TTC549 (cell line): Measurements from ENCODE around the gene MRPL10.

Source experiments
- FAIRE-seq: peaks from 2 replicates; lab custom pipeline; 2012; peaks lifted over from hg19 to GRCh38; lab: Jason Lieb, UNC

MRPL10 gene

DNA sequence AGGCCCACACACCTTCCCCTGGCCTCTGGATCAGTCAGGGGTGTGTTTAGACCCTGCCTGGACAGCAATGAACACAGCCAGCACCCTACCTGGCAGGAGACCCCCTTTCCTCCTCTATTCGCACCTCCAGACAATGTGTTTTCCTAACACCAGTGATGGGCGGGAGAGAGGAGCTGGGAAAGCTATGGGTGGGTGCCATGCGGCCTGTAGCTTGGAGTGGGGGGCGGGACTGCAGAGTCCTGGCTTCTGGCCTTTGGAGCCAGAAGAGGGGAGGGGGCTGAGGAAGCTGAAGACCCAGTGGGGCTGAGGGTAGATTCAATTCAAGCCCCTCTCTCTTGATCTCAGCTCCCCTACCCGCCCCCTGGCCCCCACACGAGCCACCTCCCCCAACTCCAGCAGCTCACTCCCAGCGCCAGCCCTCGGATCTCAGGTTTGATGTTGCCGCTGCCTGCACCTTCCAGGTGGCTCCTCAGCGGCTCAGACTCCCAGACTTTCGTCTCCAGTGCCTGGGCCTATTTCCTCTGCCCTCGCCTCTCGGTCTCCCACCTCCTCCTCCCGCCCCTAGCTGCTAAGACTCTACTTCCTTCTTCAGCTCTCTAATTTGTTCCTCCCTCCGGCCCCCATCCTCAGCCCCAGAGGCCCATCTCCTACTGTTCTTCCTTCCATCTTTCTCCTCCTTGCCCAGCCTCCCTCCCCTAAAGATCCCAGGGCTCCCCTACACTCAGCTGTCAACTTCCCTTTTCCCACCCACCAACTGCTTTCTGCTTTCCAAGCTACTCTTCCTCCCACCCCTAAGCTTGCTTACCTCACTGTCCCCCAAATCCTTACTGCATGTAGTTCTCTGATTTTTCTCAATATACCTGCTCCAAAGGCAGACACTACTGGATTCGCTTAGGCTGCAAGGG lies 26.5 kb upstream of the MRPL10 start:
- FAIRE-seq = no peak

DNA sequence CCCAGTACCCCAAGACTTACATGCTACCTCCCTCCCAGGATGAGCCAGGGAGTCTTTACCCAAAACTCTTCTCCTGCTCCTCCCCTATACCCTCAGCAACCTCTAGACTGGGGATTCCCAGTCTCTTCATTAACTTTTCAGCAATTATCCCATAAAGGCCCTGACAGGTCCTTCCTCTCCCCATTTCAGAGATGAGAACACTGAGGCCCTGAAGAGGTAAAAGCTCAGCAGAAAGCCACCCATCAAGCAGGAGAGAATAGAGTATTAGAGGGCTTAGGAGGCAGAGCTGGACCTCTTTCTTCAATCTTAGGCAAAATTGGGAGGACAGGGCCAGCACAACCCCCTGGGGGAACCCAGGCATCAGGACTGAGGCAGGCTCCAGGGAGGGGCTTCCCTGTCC lies 25.5 kb upstream of the MRPL10 start:
- no peak for FAIRE-seq

DNA sequence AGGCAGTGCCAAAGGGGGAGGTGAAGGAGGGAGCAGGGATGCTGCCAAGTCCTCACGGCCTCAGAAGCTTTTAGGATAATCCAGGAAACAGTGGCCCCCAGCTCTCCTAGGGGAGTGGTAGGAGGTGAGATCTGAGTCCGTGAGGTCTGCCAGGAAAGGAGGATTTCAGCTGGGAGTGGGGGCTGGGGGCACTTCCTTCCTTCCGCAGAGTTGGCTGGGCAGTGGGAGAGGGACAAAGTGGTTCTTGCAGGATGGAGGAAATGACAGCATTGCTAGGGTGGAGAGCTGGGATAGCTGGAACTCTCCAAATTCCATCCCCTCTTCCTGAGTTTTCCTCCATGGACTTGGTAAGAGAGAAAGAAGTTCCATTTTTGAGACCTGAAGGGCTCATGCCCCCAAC lies 24.4 kb upstream of the MRPL10 start:
- no peak for FAIRE-seq

DNA sequence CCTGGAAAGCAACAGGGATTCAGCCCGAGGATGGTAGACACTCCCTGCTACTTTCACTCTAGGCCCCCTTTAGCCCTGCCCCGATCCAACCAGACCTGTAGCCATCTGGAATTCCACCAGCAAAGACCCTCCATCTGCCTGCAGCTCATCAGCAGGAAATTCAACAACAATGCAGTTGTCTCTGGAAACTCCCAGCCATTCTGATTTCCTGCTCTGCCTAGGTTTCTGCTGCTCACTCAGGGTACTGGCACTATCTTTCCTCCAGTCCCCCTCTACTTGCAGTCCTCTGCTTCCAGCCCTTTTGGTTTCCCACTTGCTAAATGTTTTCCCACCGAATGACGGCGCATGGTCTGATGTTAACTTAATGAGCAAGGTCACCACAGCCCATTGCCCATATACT lies 22.3 kb upstream of the MRPL10 start:
- no peak for FAIRE-seq

DNA sequence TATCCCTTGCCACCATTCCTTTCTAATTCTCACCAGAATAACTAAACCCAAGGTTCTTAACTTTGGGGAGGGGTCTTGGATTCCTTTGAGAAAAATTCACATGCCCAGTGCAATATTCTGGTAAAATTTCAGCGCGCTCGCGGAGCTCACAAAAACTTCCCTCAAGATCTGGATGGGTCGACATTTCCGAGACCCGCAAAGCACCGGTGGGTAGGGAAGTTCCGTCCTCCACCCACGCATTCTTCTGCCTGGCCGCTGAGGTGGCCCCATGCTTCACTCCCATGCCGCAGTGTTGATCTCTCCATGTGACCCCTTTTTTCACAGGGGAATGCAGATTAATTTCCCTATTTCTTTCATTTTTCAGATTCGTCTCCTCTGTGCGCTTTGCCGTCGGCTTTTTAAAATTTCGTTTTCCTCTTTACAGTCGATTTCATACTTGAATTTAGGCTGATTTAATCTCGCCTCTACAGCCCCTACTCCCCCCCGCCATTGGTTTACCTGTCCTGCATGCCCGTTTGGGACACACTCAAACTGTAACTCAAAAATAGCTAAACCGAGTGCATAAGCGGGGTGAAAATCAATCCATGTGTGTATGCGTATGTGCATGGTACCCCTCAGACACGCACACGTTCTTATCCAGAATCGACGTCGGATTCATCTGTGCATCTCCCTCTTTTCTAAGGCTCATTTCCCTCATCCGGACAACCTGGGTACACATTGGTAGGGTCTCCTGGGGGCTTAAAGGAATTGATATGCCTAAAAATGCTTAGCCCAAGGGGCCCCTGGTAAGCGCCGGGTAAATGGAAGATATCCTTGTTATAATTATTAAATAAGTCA lies 21.0 kb upstream of the MRPL10 start:
- FAIRE-seq = no peak

DNA sequence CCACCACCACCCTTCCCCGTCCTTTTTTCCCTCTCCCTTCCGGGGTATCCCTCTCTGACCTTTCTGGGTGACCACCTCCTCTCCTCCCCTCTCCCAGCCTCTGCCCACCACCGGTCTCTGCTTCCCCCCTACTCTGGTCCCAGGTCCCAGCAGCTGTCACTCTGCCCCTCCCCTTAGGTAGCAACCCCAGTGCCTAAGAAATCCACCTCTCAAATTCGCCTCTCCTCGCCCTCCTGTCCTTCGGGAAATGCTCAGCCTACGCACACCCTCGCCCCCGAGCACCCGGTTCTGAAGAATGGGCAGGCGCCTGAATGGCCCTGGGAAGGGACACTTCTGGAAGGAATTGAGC lies 20.4 kb upstream of the MRPL10 start:
- no peak for FAIRE-seq

DNA sequence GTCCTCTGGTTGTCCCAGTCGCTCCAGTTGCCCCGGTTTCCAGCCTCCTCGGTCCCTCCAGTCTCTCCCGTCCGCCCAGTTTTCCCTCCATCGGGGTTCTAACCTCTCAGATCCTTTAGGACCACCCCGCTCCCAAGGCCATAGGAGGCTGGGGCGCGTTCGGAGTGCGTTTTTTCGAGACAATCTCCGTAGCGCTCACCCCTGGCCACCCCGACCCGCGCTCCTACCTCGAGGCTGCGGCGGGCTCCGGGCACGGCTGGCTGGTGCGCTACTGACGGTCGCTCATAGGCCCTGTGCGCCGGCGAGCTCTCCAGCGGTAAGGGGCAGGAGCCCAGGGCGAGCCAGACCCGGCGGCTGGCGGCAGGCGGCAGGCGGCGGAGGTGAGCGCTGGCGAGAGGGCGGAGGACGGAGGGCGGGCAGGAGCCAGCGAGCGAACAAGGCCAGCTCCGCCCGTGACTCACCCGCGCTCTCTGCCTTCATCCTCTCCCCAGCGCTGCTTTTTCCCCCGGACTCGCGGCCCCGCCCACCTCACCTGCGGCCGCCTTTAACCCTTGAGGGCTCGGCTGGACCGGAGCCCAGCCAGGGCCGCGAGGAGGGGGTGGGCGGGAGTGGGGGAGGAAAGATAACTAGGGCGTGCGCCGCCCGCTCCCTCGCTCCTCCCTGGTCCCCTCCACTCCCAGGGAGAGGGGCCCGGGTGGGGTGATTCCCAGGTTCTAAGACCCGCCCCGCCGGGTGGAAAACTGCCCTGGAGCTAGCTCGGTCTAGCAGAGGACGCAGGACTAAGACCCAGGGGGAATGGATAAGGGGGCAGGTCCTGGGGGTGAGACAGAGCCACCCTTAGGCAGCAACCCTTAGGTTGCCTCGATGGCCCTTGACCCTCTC lies 19.6 kb upstream of the MRPL10 start, which contains the start of gene SP6:
SP6 (minus strand) TSS at position 472 of the 882 bp plus-strand sequence. CDS start 2,734 bp downstream, outside the sequence.
- no peak for FAIRE-seq

DNA sequence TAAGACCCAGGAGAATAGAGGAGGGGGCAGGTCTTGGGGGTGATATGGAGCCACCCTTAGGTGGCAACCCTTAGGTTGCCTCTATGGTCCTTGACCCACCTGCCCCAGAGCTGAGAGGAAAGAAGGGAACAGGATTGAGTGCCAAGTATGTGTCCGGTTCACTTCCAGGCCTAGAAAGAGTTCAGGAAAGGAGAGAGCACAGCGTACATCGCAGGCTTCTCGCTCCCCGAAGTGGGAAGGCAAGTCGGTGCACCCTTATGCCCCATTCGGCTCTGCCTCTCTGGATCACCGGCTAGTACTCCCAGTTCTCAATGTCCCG lies 19.0 kb upstream of the MRPL10 start:
- no peak for FAIRE-seq

DNA sequence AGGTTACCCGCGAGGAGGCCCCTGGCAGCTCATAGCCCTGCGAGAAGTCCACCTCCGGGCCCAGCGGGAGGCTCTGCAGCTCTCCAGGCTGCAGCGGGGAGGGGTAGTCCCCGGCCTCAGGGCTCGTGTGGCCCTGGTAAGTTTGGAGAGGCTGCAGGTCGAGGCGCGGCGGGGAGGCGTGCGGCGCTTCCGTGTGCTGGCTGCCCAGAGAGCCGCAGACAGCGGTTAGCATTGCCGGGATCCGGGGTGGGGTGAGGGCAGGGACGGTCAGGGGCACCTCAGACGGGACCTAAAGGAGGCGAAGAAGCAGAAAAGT lies 16.8 kb upstream of the MRPL10 start:
- no peak for FAIRE-seq

DNA sequence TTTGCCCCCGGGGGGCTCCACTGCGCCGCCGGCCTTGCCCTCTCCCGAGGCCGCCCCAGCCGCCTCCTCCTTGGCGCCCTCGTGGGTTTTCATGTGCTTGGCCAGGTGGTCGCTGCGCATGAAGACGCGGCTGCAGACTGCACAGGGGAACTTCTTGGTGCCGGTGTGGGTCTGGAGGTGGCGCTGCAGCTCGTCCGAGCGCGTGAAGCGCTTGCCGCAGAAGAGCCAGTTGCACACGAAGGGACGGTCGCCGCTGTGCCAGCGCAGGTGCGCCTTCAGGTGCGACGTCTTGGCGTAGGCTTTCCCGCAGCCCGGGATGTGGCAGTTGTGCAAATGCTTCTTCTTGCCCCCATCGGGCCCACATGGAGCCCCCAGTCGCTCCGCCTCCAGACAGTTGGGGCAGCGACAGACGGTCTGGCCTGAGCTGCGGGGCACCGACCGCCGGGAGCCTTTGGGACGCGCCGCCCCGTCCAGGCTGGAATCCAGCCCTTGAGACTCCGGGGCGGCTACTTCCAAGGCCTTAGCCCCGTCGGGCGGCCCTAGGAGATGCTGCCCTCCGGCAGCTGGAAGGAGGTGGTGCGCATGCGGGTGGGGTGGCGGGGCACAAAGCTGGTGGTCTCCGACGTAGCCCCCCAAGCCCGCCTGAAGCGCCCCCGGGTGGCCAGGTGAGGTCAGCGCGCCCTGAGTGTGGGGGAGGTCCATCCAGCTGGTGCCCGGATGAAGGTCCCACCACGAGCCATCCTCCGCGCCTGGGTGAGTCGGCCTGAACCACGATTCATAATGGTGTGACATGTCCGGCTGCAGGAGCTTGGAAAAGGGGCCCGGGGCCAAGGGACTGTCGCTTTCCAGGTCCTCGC lies 16.2 kb upstream of the MRPL10 start:
- FAIRE-seq = no peak

DNA sequence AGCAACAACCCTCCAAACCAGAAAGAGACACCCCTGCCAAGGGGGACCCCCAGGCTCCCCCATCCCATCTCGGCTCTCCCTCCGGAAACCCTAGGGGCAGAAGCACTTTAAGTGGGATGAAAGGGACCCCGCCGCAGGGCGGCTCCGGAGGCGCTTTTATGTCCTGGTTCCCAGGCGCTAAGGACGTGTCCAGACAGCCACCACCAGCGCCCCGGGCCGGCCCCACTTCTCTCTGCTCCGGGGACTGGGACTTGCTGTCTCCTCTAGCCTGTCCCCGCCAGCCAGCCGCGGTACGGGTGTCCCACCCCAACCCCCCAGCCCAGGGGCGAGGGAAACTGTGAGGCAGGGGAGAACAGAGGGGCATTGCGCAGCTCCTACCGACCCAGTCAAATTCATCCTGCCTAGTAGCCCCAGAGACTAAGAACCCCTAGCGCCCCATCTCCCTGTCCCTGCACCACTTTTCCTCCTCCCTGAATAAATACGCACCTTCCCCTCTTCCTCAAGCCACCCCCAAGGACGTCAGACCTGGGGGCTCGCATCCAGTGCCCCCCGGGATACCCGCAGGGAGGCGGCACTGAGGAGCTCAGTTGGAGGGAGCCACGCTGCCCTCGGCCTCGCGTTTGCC lies 15.5 kb upstream of the MRPL10 start:
- FAIRE-seq = no peak

DNA sequence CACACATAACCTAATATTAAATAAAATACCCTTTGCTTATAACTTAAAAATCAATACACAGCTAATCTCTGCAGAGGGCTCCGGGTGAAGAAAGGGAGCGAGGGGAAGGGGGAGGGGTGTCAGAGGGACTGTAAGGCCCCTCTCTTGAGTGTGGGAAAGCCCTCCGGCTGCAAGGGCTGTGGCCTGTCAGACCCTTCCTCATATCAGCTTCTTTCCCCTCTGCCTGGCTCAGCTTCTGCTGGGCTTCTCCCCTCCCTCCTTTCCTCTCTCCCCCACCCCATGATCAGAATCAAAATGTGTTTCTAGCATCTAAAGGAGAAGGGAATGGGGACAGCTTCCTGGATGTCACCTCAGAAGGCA lies 14.4 kb upstream of the MRPL10 start:
- FAIRE-seq = no peak

DNA sequence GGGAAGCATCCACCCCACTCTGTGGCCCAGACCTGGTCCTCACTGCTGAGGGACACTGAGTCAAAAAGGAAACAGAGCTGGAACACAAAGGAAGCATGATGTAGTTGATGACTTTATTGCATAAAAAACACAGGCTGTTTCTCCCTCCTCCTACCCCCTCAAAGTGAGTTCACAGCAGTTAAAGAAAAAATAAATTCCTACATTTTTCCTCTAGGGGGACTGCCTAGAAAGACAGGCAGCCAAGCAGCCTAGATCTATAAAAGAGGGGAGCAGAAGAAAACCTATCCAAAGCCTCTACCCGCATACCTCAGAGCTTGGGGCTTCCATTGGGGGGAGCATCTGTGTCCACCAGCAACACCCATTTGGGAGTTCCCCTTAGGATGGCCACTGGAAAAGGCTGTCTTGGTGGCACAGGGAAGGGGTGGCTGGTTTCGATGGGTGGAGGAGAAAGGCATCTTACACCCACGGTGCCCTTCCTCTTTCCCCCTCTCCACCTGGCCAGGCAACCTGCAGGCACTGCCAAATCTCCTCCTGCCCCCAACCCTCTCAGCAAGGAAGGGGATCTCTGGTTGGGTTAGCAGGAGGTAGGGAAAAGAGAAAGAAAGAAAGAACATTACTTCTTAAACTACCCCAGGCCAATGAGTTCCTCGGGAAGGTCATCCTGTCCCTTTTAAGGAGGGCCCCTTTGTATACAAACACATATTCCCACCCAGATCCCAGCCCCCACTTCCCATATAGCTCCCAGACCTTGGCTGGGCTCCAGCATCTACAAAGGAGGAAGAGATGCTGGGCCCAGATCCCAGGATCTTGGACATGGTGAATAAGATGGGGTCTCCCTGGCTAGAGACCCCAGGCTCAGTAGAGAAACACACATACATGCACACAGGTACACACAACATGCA lies 13.7 kb upstream of the MRPL10 start:
- no peak for FAIRE-seq

DNA sequence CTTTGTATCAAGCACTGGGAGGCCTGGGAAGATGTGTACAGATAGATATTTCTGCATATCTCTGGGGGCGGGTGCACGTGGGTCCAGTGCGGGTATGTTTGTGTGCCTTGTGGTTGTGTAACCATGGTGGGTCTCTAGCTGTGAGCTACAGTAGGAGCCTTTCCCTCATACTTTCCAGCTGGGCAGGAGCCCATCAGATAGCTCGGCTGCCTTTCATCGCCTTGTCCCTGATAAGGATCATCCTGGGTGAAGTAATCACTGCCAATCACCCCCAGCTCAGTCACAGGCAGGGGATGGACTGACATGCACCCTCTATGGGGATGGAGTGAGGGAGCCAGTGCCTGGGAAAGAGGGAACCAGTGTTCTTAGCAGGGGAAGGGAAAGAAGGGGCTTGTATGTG lies 12.9 kb upstream of the MRPL10 start:
- FAIRE-seq = no peak

DNA sequence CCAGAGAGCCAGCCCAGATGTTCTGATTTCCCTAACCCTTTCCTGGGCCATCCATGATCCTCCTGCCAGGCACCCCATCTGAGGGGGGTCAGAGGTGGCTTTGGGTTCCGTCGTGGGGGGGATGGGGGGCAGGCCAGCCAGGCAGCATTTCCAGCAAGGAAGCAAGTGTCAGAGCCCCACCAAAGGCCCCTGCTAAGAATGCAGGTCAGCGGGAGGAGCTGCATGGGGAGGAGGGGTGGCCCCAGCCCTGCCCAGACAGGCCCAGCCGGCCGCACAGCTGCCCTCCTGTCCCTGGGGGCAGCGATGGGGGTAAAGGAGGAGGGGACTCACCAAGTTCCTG lies 12.0 kb upstream of the MRPL10 start:
- no peak for FAIRE-seq

DNA sequence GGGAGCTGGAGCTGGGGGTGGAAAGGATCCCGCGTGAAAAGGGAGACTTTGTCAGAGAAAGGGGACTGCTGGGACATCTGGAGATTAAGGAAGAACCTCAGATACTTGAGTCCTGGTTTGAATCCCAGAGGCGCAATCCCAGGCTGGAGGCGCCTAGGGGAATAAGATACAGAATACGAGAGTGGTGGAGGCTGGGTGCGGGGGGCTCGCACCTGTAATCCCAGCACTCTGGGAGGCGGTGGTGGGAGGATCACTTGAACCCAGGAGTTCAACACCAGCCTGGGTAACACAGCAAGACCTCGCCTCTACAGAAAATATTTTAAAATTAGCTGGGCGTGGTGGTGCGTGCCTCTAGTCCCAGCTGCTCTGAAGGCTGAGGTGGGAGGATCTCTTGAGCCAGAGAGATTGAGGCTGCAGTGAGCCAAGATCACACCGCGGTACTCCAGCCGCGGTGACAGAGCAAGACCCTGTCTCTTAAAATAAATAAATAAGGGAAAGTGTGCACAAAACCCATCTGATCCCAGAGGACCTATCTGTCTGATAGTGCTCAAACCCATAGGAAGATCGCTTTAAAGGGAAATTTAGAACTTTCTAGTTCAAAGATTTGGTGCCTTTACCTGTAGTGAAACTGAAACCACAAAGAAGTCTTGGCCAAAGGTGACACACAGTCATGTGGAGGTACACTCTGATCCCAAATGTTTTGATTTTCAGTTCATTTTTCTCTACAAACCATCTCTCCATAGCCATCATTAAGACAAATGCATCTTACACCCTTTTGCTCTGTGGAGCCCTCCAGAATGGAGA lies 10.3 kb upstream of the MRPL10 start:
- FAIRE-seq = no peak

DNA sequence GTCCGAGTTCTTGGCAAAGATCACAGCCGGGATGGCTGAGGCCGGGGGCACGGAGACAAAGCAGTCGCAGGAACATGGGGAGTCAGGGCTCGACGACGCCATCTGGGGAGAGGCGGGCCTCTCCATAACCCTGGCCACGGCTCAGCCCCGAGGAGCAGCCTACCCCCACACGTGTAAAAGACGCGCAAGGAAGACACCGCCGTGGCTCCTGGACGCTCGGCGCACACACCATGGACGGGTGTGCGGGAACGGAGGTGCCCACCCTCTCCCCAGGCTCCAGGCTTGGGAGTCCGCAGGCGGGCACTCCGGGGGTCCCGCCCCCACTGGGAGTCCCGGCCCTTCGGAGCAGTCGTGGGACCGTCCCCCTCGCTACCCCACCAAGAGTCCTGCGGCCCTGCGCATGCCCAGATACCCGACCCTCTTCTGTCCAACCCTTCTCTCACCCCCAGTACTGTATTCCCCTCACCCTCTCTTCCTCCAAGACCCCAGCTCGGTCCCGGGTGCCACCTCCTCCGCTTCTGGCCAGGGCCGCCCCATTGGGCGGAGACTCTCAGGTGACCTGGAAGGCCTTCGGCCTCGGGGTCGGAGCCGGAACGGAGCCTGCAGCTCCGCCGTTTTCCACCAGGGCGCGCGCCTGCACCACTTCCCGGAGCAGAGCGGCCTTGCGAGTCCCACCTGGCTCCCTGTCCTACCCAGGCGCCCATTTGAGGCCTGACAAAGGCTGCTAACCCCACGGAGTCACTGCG lies 9.6 kb upstream of the MRPL10 start, which contains the start of gene SCRN2:
SCRN2 (minus strand) TSS at position 532 of the 746 bp plus-strand sequence; CDS start at position 102, 430 bp downstream.
- no peak for FAIRE-seq

DNA sequence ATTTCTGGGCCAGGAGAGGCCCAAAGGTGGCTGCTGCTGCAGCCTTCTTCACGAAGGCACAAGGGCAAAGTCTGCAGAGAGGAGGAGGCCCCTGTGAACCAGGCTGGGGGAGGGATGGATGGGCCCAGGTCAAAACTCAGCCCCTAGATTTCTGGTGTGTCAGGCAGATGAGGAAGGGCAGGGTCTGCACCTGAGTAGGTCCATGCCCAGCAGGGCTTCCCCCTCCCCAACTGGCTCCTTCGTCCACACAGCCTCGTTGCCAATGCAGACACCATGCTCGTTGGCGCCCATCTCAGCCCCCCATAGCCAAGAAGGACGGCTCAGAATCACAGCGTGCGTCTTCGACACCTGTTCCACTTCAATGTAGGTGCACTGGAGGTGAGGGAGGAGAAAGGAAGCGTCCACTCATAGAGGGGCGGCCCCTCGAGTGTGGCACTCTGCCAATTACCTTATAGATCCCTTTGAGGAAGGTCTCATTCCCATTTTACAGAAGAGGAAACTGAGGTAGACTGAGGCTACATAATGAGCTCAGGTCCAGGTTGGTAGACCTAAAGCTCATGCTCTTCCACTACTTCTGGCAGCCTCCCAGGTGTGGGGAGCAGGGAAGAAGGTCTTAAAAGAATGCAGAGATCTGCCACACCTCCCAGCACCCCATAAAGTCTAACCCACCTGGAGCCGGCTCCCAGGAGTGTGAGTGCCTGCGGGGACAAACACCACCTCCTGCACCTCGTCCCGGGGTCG lies 8.8 kb upstream of the MRPL10 start:
- no peak for FAIRE-seq
